Kidney tubule cell (primary cell): ENCODE data around the gene JAML.
A peak's percentile ranks its signal among the peaks of the same experiment; 100 is the strongest.

ENCODE experiments used
- DNase-seq: peaks from one replicate; pipeline ENCODE4 v3.0.0-alpha.2; 2018; ENCODE audit warnings: low spot score

JAML gene

GRCh38 chr11:118215765-118216164, 9.0 kb downstream of the JAML start:
- DNase-seq: no peak

GRCh38 chr11:118215262-118215661, 9.5 kb downstream of the JAML start:
- no peak for DNase-seq

GRCh38 chr11:118214210-118214914, 10.4 kb downstream of the JAML start:
- DNase-seq: no peak

- DNase-seq: no peak
Observed at GRCh38 chr11:118213781-118214180, 11.0 kb downstream of the JAML start.

GRCh38 chr11:118213201-118213600, 11.6 kb downstream of the JAML start:
- DNase-seq: no peak

- DNase-seq: no peak
Observed at GRCh38 chr11:118212781-118213191, 12.0 kb downstream of the JAML start.

- DNase-seq: no peak
Observed at GRCh38 chr11:118212131-118212725, 12.6 kb downstream of the JAML start.

- peak; percentile 30 for DNase-seq
Observed at GRCh38 chr11:118211006-118211405, 13.8 kb downstream of the JAML start.

- no peak for DNase-seq
Observed at GRCh38 chr11:118210323-118210722, 14.5 kb downstream of the JAML start.

GRCh38 chr11:118209033-118209432, 15.8 kb downstream of the JAML start:
- no peak for DNase-seq

- DNase-seq: no peak
Observed at GRCh38 chr11:118207079-118207478, 17.7 kb downstream of the JAML start.

GRCh38 chr11:118206391-118207031, 18.3 kb downstream of the JAML start:
- no peak for DNase-seq

GRCh38 chr11:118205606-118206378, 19.0 kb downstream of the JAML start:
- no peak for DNase-seq

- peak; percentile 33 for DNase-seq
Observed at GRCh38 chr11:118202599-118203422, 22.0 kb downstream of the JAML start.

- no peak for DNase-seq
Observed at GRCh38 chr11:118201966-118202365, 22.8 kb downstream of the JAML start.

GRCh38 chr11:118200901-118201680, 23.7 kb downstream of the JAML start:
- DNase-seq: no peak

GRCh38 chr11:118200497-118200896, 24.3 kb downstream of the JAML start:
- DNase-seq: no peak

- DNase-seq: no peak
Observed at GRCh38 chr11:118199135-118199534, 25.7 kb downstream of the JAML start.

GRCh38 chr11:118198370-118198769, 26.4 kb downstream of the JAML start:
- DNase-seq: peak; percentile 61

GRCh38 chr11:118194835-118195627, 29.8 kb downstream of the JAML start:
- DNase-seq: peak; percentile 95
